Keratinocyte (primary cell): ENCODE measurements around the gene C7.

Experiments used
- EZH2 ChIP-seq: IDR thresholded peaks from one replicate; pipeline ENCODE4 v1.6.1; 2012; ENCODE audit warnings: inconsistent platforms, mild to moderate bottlenecking, low read length, moderate library complexity
- TF ChIP-seq, protein P1 (sequence below), 3 experiments: IDR thresholded peaks in 1 of 3; conservative IDR thresholded peaks in 1 of 3; optimal IDR thresholded peaks in 1 of 3; 2 replicates in 2 of 3; 3 replicates in 1 of 3; pipeline versions ENCODE3 to v1.5.1; 2011; ENCODE audit warnings: low read length in 3 of 3, mild to moderate bottlenecking in 3 of 3, moderate library complexity in 2 of 3, control low read depth in 1 of 3, inconsistent platforms in 1 of 3; ENCODE audit not compliant: insufficient read depth in 2 of 3; ENCODE audit errors: extremely low read depth in 1 of 3

DNA sequence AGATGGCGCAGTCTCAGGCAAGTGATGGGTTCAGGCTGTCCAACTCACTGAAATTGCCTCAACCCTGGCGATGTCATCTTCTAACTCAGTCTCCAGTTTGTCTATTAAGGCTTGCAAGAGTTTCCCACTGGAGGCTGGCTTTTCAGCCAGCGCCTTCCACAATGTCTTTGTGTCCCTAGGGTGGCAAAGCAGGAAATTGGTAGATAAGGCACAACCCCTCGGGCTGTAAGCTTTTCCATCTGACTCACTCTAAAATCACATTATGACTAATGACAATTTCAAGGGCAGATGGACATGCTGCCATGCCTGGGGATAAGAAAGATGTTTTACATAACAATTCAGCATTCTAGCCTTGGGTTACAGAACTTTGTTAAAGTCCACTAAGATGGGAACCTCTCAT lies 99.9 kb downstream of the C7 start:
- no peak for TF ChIP-seq EZH2
- TF ChIP-seq, protein P1, sequence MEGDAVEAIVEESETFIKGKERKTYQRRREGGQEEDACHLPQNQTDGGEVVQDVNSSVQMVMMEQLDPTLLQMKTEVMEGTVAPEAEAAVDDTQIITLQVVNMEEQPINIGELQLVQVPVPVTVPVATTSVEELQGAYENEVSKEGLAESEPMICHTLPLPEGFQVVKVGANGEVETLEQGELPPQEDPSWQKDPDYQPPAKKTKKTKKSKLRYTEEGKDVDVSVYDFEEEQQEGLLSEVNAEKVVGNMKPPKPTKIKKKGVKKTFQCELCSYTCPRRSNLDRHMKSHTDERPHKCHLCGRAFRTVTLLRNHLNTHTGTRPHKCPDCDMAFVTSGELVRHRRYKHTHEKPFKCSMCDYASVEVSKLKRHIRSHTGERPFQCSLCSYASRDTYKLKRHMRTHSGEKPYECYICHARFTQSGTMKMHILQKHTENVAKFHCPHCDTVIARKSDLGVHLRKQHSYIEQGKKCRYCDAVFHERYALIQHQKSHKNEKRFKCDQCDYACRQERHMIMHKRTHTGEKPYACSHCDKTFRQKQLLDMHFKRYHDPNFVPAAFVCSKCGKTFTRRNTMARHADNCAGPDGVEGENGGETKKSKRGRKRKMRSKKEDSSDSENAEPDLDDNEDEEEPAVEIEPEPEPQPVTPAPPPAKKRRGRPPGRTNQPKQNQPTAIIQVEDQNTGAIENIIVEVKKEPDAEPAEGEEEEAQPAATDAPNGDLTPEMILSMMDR (optimal IDR thresholded peaks at IDR 0.05 in 1 of 3, IDR thresholded peaks at IDR 0.05 in 1 of 3, conservative IDR thresholded peaks at IDR 0.05 in 1 of 3; ENCODE audit: extremely low read depth in 1 of 3, insufficient read depth in 2 of 3, low read length in 3 of 3): no peak
